OCI-LY7 (cell line): ENCODE measurements around the gene KCNK15. TPM values are rescaled to one million over a fixed set of nuclear protein-coding genes. Genes with fewer than 3 reads are reported as not detected.
"Not testable (repeated sequence)": the region's sequence is repeated elsewhere in the genome, so short reads cannot be mapped to it uniquely, and the experiment has no call there.

ENCODE experiments used
- Bru-seq: library from RNA; stranded (reverse); fragments of 400-500 nt; gene quantifications from one replicate; lab custom pipeline; 2021; lab: Mats Ljungman, UMichigan
- BruChase-seq, 2 experiments: library from RNA; stranded (reverse); fragments of 400-500 nt; gene quantifications; one replicate each; lab custom pipeline; 2021; lab: Mats Ljungman, UMichigan
- BruUV-seq: library from RNA; stranded (reverse); fragments of 400-500 nt; replicated peaks from 2 replicates; lab custom pipeline; 2021; lab: Mats Ljungman, UMichigan
- CTCF ChIA-PET: fragments of 300-600 bp; sonication (Branson Sonifier 250); formaldehyde crosslinking; loops from one replicate; lab custom pipeline; 2022; ENCODE audit warnings: antibody characterized with exemption; ENCODE audit not compliant: unreplicated experiment; lab: Charles Lee
- POLR2A ChIA-PET: fragments of 300-600 bp; sonication (Branson Sonifier 250); formaldehyde crosslinking; loops from one replicate; lab custom pipeline; 2022; ENCODE audit warnings: antibody characterized with exemption; lab: Charles Lee
- DNase-seq: peaks from one replicate; pipeline ENCODE4 v3.0.0-alpha.2; 2015; ENCODE audit warnings: low spot score
- H2AFZ ChIP-seq: fragments of 200-600 bp; sonication (generic), shearing (Covaris generic); 2 replicates; pipeline ENCODE4 v1.6.1; 2014; ENCODE audit warnings: mild to moderate bottlenecking, antibody characterized with exemption, low read length, moderate library complexity
- H3K27ac ChIP-seq: fragments of 200-600 bp; sonication (generic); 2 replicates; pipeline ENCODE4 v1.5.1; 2014; ENCODE audit warnings: mixed run types, low read depth, mild to moderate bottlenecking, moderate library complexity, low read length, inconsistent platforms; ENCODE audit not compliant: poor library complexity, severe bottlenecking
- H3K36me3 ChIP-seq: fragments of 200-600 bp; sonication (generic); 2 replicates; pipeline ENCODE4 v1.6.1; 2014; ENCODE audit warnings: mild to moderate bottlenecking, antibody characterized with exemption, low read length, moderate library complexity, mixed read lengths; ENCODE audit not compliant: insufficient read depth
- H3K4me1 ChIP-seq: fragments of 200-600 bp; sonication (generic); 2 replicates; pipeline ENCODE4 v1.5.1; 2014; ENCODE audit warnings: mild to moderate bottlenecking, low read length; ENCODE audit not compliant: insufficient read depth, poor library complexity, severe bottlenecking
- H3K4me2 ChIP-seq: fragments of 200-600 bp; sonication (generic); 2 replicates; pipeline ENCODE4 v1.6.1; 2014; ENCODE audit warnings: mild to moderate bottlenecking, low read length
- H3K4me3 ChIP-seq: fragments of 200-600 bp; sonication (generic); 2 replicates; pipeline ENCODE4 v1.5.1; 2014; ENCODE audit warnings: mild to moderate bottlenecking, low read depth, low read length; ENCODE audit not compliant: poor library complexity, severe bottlenecking
- H3K79me2 ChIP-seq: fragments of 200-600 bp; sonication (generic); 2 replicates; pipeline ENCODE4 v1.6.1; 2016; ENCODE audit warnings: low read depth, mild to moderate bottlenecking, low read length, moderate library complexity, mixed read lengths; ENCODE audit not compliant: insufficient read depth
- H3K9me2 ChIP-seq: fragments of 200-600 bp; sonication (generic); 2 replicates; pipeline ENCODE4 v1.6.1; 2016; ENCODE audit warnings: mild to moderate bottlenecking, low read length, mixed read lengths; ENCODE audit not compliant: insufficient read depth
- H3K9me3 ChIP-seq: fragments of 200-600 bp; sonication (generic); 2 replicates; pipeline ENCODE4 v1.6.1; 2014; ENCODE audit warnings: mild to moderate bottlenecking, mixed run types, low read length, mixed read lengths
- H4K20me1 ChIP-seq: fragments of 200-600 bp; sonication (generic); 2 replicates; pipeline ENCODE4 v1.6.1; 2014; ENCODE audit warnings: mild to moderate bottlenecking, antibody characterized with exemption, low read length, moderate library complexity, mixed read lengths; ENCODE audit not compliant: insufficient read depth
- CTCF ChIP-seq: fragments of 200-600 bp; sonication (generic); conservative IDR thresholded peaks from 2 replicates; pipeline ENCODE4 v1.5.1; 2014; ENCODE audit warnings: mild to moderate bottlenecking, antibody characterized with exemption, low read length, moderate library complexity, mixed read lengths
- EZH2phosphoT487 ChIP-seq: fragments of 200-600 bp; sonication (generic); IDR thresholded peaks from 2 replicates; pipeline ENCODE4 v1.6.1; 2018; ENCODE audit warnings: low read depth, borderline replicate concordance, mild to moderate bottlenecking, mixed run types, antibody characterized with exemption, low read length, moderate library complexity, mixed read lengths
- intact Hi-C: fragments of 100-400 bp; cut with micrococcal nuclease; formaldehyde crosslinking; loops from one replicate; pipeline ENCODE4 v1.10.0; 2022; ENCODE audit not compliant: unreplicated experiment
- long read RNA-seq: library from polyadenylated mRNA; stranded (forward); transcript quantifications from one replicate; pipeline ENCODE4 v2.0.0, GENCODE V29; 2022
- total RNA-seq, 2 experiments: library from RNA; depleted of rRNA in 1 of 2; stranded (reverse); fragments of >200 nt in 1 of 2; shearing (Covaris generic) in 1 of 2; gene quantifications; 2 replicates each; pipeline ENCODE4 v1.2.3, GENCODE V29; 2014 to 2022

KCNK15 gene
- total RNA-seq (2014; rRNA removed; shearing (Covaris generic)) (not detected in 2 replicates), total RNA-seq (2022) (not detected in 2 replicates), Bru-seq, nascent RNA (not detected), BruChase-seq, experiment 1, labeled RNA remaining after a 6-hour chase (not detected), BruChase-seq, experiment 2, labeled RNA remaining after a 2-hour chase (not detected)
- long read RNA-seq, result 0 reads

GRCh38 chr20:44745598-44746366, at the start of gene KCNK15:
KCNK15 (plus strand) TSS chr20:44745865; CDS start chr20:44745911, 46 bp downstream.
- intact Hi-C loops, result no loop called here
- H3K79me2 ChIP-seq, result no peaks in the 10 kb centered on the region
- CTCF ChIA-PET, result no interaction called here
- peaks cover 12% of the 10 kb centered on the region for H3K4me1 ChIP-seq
- BruUV-seq, result no TSS peak
- H3K27ac ChIP-seq, result no peak within 1 kb of the TSS
- H3K4me3 ChIP-seq, result peak within 1 kb of the TSS; percentile 34
- no peaks in the 10 kb centered on the region for H3K36me3 ChIP-seq
- H4K20me1 ChIP-seq, result no peaks in the 10 kb centered on the region
- peak within 1 kb of the TSS; percentile 59 for H3K4me2 ChIP-seq
- H2AFZ ChIP-seq, result peak within 1 kb of the TSS; percentile 31; the same call in 1 of the 2 replicates
- POLR2A ChIA-PET, result no interaction called here
- no peak for DNase-seq
- no peaks in the 10 kb centered on the region for H3K9me3 ChIP-seq
- H3K9me2 ChIP-seq, result no peaks in the 10 kb centered on the region
- no peak for TF ChIP-seq EZH2phosphoT487
- no peak for TF ChIP-seq CTCF

- CTCF ChIA-PET, result no interaction called here
- TF ChIP-seq EZH2phosphoT487, result no peak
- no peak for TF ChIP-seq CTCF
- no peaks in the 10 kb centered on the region for H3K9me2 ChIP-seq
- BruUV-seq, result no TSS peak
- H3K4me2 ChIP-seq, result no peak overlapping the region
- intact Hi-C loops, result no loop called here
- H3K4me3 ChIP-seq, result no peak overlapping the region
- H4K20me1 ChIP-seq, result no peaks in the 10 kb centered on the region
- H3K79me2 ChIP-seq, result no peaks in the 10 kb centered on the region
- H3K36me3 ChIP-seq, result no peaks in the 10 kb centered on the region; the same call in 1 of the 2 replicates
- POLR2A ChIA-PET, result interaction anchor here (0.6 to 0.8 kb wide), 3 partner anchors 11 to 47 kb away, joined by 3 to 7 read pairs (median 6); no protein-coding TSS in a partner anchor
- H2AFZ ChIP-seq, result no peak overlapping the region
- no peak overlapping the region for H3K27ac ChIP-seq
- no peak for DNase-seq
- peaks cover 11% of the 10 kb centered on the region for H3K4me1 ChIP-seq
- peaks cover 7% of the 10 kb centered on the region; the same call in 1 of the 2 replicates for H3K9me3 ChIP-seq
These were observed 49.4 kb upstream of the KCNK15 start for GRCh38 chr20:44696315-44696714.

- POLR2A ChIA-PET, result interaction anchor here (0.6 kb wide), 2 partner anchors 16 to 47 kb away, joined by 3 to 6 read pairs; no protein-coding TSS in a partner anchor
- H2AFZ ChIP-seq, H3K4me2 ChIP-seq, H3K79me2 ChIP-seq, H3K27ac ChIP-seq, CTCF ChIA-PET, BruUV-seq, H3K36me3 ChIP-seq, intact Hi-C loops, H3K9me3 ChIP-seq, H4K20me1 ChIP-seq, H3K9me2 ChIP-seq, DNase-seq, H3K4me3 ChIP-seq: not testable (repeated sequence)
- H3K4me1 ChIP-seq, result peaks cover 11% of the 10 kb centered on the region
These were observed 48.6 kb upstream of the KCNK15 start for GRCh38 chr20:44697041-44697440.
